ENCODE results near the gene MGLL. TPM values are rescaled to one million over a fixed set of nuclear protein-coding genes. Genes with fewer than 3 reads are reported as not detected.
A peak's percentile ranks its signal among the peaks of the same experiment; 100 is the strongest.

Gene MGLL
- total RNA-seq, 1 experiment from 2014 or later, result 6.8 TPM

- no peak for DNase-seq (ENCODE audit: low read depth, low spot score)
- H3K27ac ChIP-seq (ENCODE audit: low read depth, low read length), result no peak overlapping the region
- 0 out of 2 replicates have a peak overlapping the region, but pooled peaks have one; percentile 31 for H3K9ac ChIP-seq (ENCODE audit: low read length)
- H3K4me1 ChIP-seq (ENCODE audit: control insufficient read depth in 1 of 2, insufficient read depth in 2 of 2, low read length in 2 of 2), result peaks cover 30 to 61% of the 10 kb centered on the region in 2 experiments
- H3K27me3 ChIP-seq (ENCODE audit: insufficient read depth, low read length), result no peaks in the 10 kb centered on the region
- ChIA-PET POLR2A (no interaction called here), RAD21 (ENCODE audit: low non-redundant PET in 1 of 2, low total read pairs in 2 of 2, uncharacterized antibody in 2 of 2, unreplicated experiment in 2 of 2) (no interaction called here), CTCF (no interaction called here)
- H3K79me2 ChIP-seq (ENCODE audit: insufficient read depth, low read length), result no peaks in the 10 kb centered on the region
- TF ChIP-seq EGR1 (IDR thresholded peaks at IDR 0.05; ENCODE audit: low read depth) (no peak), POLR2AphosphoS5 (IDR thresholded peaks at IDR 0.05; ENCODE audit: low read depth, low read length) (no peak), YY1 (IDR thresholded peaks at IDR 0.05; ENCODE audit: extremely low read depth, insufficient replicate concordance, low read depth, low read length) (no peak), EZH2phosphoT487 (IDR thresholded peaks at IDR 0.05; ENCODE audit: borderline replicate concordance) (no peak), EZH2 (IDR thresholded peaks at IDR 0.05) (no peak), ELF1 (IDR thresholded peaks at IDR 0.05; ENCODE audit: borderline replicate concordance, low read depth) (no peak), ZFX (IDR thresholded peaks at IDR 0.05) (no peak), ZNF274 (IDR thresholded peaks at IDR 0.05; ENCODE audit: low read depth, low read length) (no peak), FOSL1 (IDR thresholded peaks at IDR 0.05; ENCODE audit: low read depth) (no peak), POLR2A (IDR thresholded peaks at IDR 0.05; ENCODE audit: borderline replicate concordance, extremely low read depth, insufficient read depth, insufficient read length) (no peak), SRF (IDR thresholded peaks at IDR 0.05; ENCODE audit: low read depth) (no peak), CTCF (IDR thresholded peaks at IDR 0.05 in 2 of 3, conservative IDR thresholded peaks at IDR 0.05 in 1 of 3; ENCODE audit: borderline replicate concordance in 1 of 3, insufficient read depth in 1 of 3, low read depth in 2 of 3, low read length in 2 of 3) (no peak), ATF3 (IDR thresholded peaks at IDR 0.05) (no peak)
- no peaks in the 10 kb centered on the region for H3K9me3 ChIP-seq (ENCODE audit: control insufficient read depth in 1 of 2, insufficient read depth in 1 of 2, low read depth in 1 of 2, low read length in 2 of 2)
- no peak overlapping the region for H2AFZ ChIP-seq (ENCODE audit: low read depth, low read length, poor library complexity, severe bottlenecking)
- peak overlapping the region; percentile 96 for H3K4me2 ChIP-seq (ENCODE audit: low read length)
- no peaks in the 10 kb centered on the region for H3K36me3 ChIP-seq (ENCODE audit: control insufficient read depth in 1 of 2, insufficient read depth in 2 of 2, low read length in 2 of 2)
- no peak for ATAC-seq
- intact Hi-C loops (cut with micrococcal nuclease), result no loop called here
- H4K20me1 ChIP-seq (ENCODE audit: insufficient read depth), result no peaks in the 10 kb centered on the region
- no peak overlapping the region for H3K4me3 ChIP-seq (replicated peaks in 1 of 2; ENCODE audit: low read depth in 1 of 2, low read length in 2 of 2)
- no TSS peak for BruUV-seq (replicated peaks)
- H3K9me2 ChIP-seq (ENCODE audit: insufficient read depth), result no peaks in the 10 kb centered on the region
Observed at GRCh38 chr3:127815641-127816605, 6.4 kb downstream of the MGLL start.
